ENCODE data around the gene AGBL1.

DNA sequence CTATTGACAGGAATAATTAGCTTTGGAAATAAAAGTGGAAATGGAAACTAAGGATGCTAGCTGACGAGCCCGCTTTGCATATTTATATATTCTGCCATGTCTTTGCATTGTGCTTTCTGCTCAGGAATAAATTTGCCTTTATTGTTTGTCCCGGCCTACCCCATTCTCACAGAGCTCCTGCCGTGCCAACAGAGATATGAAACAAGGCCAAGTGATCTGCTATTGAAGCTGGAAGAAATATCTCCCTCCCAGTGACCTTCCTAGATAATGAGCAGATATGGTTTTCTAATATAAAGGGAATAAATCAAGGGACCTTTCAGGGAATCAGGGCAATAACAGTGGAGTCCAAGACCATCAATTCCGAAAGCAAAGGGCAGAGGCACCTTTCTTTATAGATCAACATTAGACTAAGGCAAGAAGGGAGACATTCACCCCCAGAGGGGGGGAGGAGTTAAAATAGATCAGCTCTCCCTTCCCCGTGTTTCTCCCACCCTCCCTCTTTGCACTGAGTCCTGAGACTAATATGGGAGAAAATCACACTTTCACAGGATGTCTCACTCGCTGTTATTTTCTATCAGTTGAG is 664.6 kb downstream of the AGBL1 start:
- TF ChIP-seq, protein P1, sequence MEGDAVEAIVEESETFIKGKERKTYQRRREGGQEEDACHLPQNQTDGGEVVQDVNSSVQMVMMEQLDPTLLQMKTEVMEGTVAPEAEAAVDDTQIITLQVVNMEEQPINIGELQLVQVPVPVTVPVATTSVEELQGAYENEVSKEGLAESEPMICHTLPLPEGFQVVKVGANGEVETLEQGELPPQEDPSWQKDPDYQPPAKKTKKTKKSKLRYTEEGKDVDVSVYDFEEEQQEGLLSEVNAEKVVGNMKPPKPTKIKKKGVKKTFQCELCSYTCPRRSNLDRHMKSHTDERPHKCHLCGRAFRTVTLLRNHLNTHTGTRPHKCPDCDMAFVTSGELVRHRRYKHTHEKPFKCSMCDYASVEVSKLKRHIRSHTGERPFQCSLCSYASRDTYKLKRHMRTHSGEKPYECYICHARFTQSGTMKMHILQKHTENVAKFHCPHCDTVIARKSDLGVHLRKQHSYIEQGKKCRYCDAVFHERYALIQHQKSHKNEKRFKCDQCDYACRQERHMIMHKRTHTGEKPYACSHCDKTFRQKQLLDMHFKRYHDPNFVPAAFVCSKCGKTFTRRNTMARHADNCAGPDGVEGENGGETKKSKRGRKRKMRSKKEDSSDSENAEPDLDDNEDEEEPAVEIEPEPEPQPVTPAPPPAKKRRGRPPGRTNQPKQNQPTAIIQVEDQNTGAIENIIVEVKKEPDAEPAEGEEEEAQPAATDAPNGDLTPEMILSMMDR (IDR thresholded peaks at IDR 0.05; ENCODE audit: insufficient read depth, low read length): no peak
- TF ChIP-seq POLR2AphosphoS5 (IDR thresholded peaks at IDR 0.05; ENCODE audit: low read depth) (no peak), GABPA (IDR thresholded peaks at IDR 0.05; ENCODE audit: low read depth) (no peak), SPI1 (IDR thresholded peaks at IDR 0.05; ENCODE audit: borderline replicate concordance, low read depth) (no peak)
- TF ChIP-seq, protein P2, sequence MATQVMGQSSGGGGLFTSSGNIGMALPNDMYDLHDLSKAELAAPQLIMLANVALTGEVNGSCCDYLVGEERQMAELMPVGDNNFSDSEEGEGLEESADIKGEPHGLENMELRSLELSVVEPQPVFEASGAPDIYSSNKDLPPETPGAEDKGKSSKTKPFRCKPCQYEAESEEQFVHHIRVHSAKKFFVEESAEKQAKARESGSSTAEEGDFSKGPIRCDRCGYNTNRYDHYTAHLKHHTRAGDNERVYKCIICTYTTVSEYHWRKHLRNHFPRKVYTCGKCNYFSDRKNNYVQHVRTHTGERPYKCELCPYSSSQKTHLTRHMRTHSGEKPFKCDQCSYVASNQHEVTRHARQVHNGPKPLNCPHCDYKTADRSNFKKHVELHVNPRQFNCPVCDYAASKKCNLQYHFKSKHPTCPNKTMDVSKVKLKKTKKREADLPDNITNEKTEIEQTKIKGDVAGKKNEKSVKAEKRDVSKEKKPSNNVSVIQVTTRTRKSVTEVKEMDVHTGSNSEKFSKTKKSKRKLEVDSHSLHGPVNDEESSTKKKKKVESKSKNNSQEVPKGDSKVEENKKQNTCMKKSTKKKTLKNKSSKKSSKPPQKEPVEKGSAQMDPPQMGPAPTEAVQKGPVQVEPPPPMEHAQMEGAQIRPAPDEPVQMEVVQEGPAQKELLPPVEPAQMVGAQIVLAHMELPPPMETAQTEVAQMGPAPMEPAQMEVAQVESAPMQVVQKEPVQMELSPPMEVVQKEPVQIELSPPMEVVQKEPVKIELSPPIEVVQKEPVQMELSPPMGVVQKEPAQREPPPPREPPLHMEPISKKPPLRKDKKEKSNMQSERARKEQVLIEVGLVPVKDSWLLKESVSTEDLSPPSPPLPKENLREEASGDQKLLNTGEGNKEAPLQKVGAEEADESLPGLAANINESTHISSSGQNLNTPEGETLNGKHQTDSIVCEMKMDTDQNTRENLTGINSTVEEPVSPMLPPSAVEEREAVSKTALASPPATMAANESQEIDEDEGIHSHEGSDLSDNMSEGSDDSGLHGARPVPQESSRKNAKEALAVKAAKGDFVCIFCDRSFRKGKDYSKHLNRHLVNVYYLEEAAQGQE (IDR thresholded peaks at IDR 0.05; ENCODE audit: insufficient replicate concordance, low read depth): no peak

Data from HL-60 (cell line).